ENCODE results near the gene SLC51A.

The SLC51A gene

DNA sequence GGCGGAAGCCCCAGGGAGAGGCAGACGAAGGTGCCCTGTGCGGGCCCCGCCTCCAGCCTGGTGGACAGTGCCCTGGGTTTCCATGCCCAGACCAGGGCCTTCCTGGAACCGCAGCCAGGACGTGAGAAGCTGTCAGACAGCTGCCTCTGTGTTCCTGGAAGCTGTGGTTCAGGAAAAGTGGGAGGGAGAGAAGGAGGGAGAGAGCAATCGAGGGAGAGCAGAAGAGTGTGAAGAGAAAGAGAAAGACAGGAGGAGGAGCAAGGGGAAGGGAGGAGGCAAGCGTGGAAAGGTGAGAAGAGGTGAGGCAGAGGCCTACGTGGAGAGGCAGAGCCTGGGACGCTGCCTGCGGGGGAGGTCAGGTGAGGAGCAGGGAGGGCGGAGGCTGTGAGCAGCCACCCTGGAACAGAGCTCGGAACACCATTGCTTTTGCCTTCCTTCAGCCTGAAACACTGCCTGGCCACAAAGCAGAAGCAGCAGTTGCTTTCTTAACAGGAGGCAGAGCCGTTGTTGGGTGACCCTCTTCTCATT is 23.7 kb upstream of the SLC51A start:
- no peak for DNase-seq
- Histone ChIP-seq H3K36me3 (ENCODE audit: control insufficient read depth, insufficient read depth, low read length) (no peaks in the 10 kb centered on the region), H3K4me3 (ENCODE audit: insufficient read depth, low read depth, low read length, poor library complexity, severe bottlenecking) (peak overlapping the region; percentile 7), H3K4me1 (ENCODE audit: control insufficient read depth, insufficient read depth, low read length, poor library complexity, severe bottlenecking) (peaks cover 23% of the 10 kb centered on the region), H3K27me3 (replicated peaks; ENCODE audit: control insufficient read depth, insufficient read depth, low read length, poor library complexity, severe bottlenecking) (no peaks in the 10 kb centered on the region), H3K9me3 (ENCODE audit: control insufficient read depth, low read length) (no peaks in the 10 kb centered on the region), H3K27ac (ENCODE audit: insufficient read depth, low read length, poor library complexity, severe bottlenecking) (peak overlapping the region; percentile 81)

DNA sequence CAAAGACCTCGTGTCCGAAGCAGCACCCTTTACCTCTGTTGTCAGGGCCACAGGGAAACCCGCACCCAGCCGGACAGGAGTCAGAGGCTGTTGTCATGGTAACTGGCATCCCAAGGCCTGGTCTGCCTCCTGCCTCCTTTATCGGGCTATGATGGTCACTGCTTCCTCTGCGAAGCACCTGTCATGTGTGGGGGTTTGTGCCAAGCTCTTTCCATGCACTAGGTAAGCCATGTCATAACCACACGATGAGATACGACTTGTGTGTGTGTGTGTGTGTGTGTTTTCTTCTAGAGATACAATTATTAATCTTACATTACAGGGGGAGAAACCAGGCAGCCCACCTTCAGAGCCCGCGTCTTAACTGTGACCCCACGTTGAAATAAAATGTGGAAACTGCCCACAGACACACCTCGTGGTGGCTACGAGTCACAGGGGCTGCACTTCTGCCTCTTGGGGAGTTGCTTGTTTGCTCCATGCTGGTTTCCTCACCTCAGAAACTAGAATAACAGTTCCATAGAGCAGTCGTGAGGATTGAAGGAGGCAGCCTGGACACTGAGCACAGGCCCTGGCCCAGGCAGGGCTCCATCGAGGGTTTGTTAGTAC is 23.1 kb upstream of the SLC51A start:
- no peak for DNase-seq
- Histone ChIP-seq H3K9me3 (ENCODE audit: control insufficient read depth, low read length) (no peaks in the 10 kb centered on the region), H3K4me3 (ENCODE audit: insufficient read depth, low read depth, low read length, poor library complexity, severe bottlenecking) (peak overlapping the region; percentile 7), H3K4me1 (ENCODE audit: control insufficient read depth, insufficient read depth, low read length, poor library complexity, severe bottlenecking) (peaks cover 23% of the 10 kb centered on the region), H3K27ac (ENCODE audit: insufficient read depth, low read length, poor library complexity, severe bottlenecking) (peak overlapping the region; percentile 81), H3K36me3 (ENCODE audit: control insufficient read depth, insufficient read depth, low read length) (no peaks in the 10 kb centered on the region), H3K27me3 (replicated peaks; ENCODE audit: control insufficient read depth, insufficient read depth, low read length, poor library complexity, severe bottlenecking) (no peaks in the 10 kb centered on the region)

DNA sequence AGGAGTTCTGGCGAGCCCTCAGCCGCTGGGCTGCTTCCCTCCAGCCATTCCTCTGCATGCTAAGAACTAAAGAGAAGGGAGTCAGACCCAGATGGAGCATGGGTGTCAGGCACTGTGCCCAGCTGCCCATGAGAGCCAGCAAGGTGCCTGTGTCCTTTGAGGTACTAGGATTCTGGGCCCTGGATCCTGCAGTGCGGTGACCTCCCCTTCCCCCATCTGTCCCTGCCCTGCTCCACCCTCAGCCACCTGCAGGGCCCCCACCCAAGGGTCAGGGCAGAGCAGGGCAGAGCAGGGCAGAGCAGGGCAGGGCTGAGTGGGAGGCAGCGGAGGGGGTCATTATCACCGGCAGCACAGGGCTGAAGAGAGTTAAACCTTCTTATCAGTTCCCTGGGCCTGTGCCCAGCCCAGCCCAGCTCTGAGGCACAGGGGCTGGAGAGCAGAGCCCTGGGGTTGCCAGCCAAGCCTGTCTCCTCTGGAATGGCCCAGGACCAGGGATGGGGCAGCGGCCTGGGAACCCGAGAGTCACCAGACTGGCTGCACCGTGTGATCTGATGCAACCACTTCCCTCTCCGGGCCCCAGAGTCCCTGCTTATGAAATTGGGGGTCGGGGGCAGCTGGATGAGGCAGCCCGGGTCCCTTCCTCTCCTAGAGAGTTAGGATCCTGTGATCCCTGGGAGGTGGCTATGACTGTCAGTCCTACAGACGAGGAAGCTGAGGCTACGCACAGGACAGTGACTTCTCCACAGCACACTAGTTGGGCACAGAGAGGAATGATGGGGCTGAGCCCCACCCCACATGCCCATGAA is 22.4 kb upstream of the SLC51A start:
- Histone ChIP-seq H3K9me3 (ENCODE audit: control insufficient read depth, low read length) (no peaks in the 10 kb centered on the region), H3K36me3 (ENCODE audit: control insufficient read depth, insufficient read depth, low read length) (no peaks in the 10 kb centered on the region), H3K27ac (ENCODE audit: insufficient read depth, low read length, poor library complexity, severe bottlenecking) (no peak overlapping the region), H3K27me3 (replicated peaks; ENCODE audit: control insufficient read depth, insufficient read depth, low read length, poor library complexity, severe bottlenecking) (no peaks in the 10 kb centered on the region), H3K4me1 (ENCODE audit: control insufficient read depth, insufficient read depth, low read length, poor library complexity, severe bottlenecking) (peaks cover 23% of the 10 kb centered on the region), H3K4me3 (ENCODE audit: insufficient read depth, low read depth, low read length, poor library complexity, severe bottlenecking) (no peak overlapping the region)
- no peak for DNase-seq

DNA sequence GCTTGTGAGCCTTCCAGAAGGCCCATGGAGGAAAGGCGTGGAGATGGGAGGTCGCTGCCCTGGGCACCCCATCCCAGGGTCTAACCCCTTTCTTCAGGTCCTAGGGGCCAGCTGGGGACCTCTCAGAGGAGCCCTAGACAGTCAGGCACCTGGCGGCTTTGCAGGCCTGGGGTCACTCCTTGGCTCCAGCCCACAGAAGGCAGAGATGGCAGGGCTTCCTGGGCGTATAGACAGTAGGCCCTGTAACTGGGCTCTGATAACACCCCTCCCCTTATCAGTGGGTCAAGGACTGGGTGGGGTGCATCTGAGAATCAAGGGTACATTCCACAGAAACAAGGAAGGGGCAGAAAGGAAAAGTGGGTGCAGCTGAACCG is 21.8 kb upstream of the SLC51A start:
- peaks cover 23% of the 10 kb centered on the region for H3K4me1 ChIP-seq (ENCODE audit: control insufficient read depth, insufficient read depth, low read length, poor library complexity, severe bottlenecking)
- no peak for DNase-seq
- H3K27ac ChIP-seq (ENCODE audit: insufficient read depth, low read length, poor library complexity, severe bottlenecking) = no peak overlapping the region
- H3K36me3 ChIP-seq (ENCODE audit: control insufficient read depth, insufficient read depth, low read length) = no peaks in the 10 kb centered on the region
- no peaks in the 10 kb centered on the region for H3K9me3 ChIP-seq (ENCODE audit: control insufficient read depth, low read length)
- no peaks in the 10 kb centered on the region for H3K27me3 ChIP-seq (replicated peaks; ENCODE audit: control insufficient read depth, insufficient read depth, low read length, poor library complexity, severe bottlenecking)
- H3K4me3 ChIP-seq (ENCODE audit: insufficient read depth, low read depth, low read length, poor library complexity, severe bottlenecking) = no peak overlapping the region

DNA sequence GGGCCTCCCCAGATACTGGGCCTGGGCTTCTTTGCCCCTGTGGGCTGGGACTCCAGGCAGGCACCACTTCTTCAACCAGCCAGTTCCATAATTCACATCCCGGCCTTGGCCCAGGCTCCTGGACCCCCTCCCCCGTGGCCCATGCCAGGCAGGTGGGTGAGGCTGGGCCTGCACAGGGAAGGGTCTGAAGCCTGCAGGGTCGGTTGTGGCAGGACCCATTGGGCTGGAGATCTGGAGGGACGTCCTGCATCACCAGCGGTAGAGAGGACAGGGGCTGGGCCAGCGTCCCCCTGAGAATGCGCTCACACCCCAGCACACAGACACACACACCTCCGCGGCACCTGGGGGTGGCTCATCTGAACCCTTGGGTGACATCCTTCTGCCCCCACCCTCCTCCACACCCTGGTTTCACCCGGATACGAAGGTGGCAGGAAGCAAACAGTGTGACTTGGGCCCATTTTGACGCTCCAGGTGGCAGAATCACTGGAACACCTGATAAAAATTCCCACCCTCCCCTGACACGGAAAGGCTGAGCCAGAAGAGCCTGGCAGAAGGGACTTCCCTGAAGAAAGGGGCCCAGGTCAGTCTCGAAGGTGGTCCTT is 20.6 kb upstream of the SLC51A start:
- Histone ChIP-seq H3K27ac (ENCODE audit: insufficient read depth, low read length, poor library complexity, severe bottlenecking) (no peak overlapping the region), H3K27me3 (replicated peaks; ENCODE audit: control insufficient read depth, insufficient read depth, low read length, poor library complexity, severe bottlenecking) (no peaks in the 10 kb centered on the region), H3K36me3 (ENCODE audit: control insufficient read depth, insufficient read depth, low read length) (no peaks in the 10 kb centered on the region), H3K4me1 (ENCODE audit: control insufficient read depth, insufficient read depth, low read length, poor library complexity, severe bottlenecking) (peaks cover 23% of the 10 kb centered on the region), H3K9me3 (ENCODE audit: control insufficient read depth, low read length) (no peaks in the 10 kb centered on the region), H3K4me3 (ENCODE audit: insufficient read depth, low read depth, low read length, poor library complexity, severe bottlenecking) (no peak overlapping the region)
- no peak for DNase-seq

DNA sequence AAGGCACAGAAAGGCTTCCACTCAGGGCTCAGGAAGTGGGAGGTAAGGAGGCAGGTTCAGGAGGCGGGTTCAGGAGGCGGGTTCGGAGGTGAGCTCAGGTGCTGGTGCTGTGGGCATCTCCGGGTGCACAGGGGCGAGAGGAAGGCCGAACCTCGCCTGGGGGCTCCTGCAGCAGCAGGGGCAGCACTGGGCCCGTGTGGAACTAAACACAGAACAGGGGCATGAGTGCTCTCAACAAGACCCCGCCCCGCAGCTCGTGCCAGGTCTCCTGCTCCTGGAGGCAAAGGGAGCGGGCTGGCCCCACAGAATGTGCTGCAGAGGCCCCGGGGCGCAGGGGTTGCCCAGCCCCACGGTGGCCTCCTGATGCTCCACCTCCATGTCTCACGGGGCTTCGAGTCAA is 18.8 kb upstream of the SLC51A start:
- Histone ChIP-seq H3K4me1 (ENCODE audit: control insufficient read depth, insufficient read depth, low read length, poor library complexity, severe bottlenecking) (peaks cover 16% of the 10 kb centered on the region), H3K27ac (ENCODE audit: insufficient read depth, low read length, poor library complexity, severe bottlenecking) (no peak overlapping the region), H3K36me3 (ENCODE audit: control insufficient read depth, insufficient read depth, low read length) (no peaks in the 10 kb centered on the region), H3K9me3 (ENCODE audit: control insufficient read depth, low read length) (no peaks in the 10 kb centered on the region), H3K4me3 (ENCODE audit: insufficient read depth, low read depth, low read length, poor library complexity, severe bottlenecking) (no peak overlapping the region), H3K27me3 (replicated peaks; ENCODE audit: control insufficient read depth, insufficient read depth, low read length, poor library complexity, severe bottlenecking) (no peaks in the 10 kb centered on the region)
- no peak for DNase-seq

DNA sequence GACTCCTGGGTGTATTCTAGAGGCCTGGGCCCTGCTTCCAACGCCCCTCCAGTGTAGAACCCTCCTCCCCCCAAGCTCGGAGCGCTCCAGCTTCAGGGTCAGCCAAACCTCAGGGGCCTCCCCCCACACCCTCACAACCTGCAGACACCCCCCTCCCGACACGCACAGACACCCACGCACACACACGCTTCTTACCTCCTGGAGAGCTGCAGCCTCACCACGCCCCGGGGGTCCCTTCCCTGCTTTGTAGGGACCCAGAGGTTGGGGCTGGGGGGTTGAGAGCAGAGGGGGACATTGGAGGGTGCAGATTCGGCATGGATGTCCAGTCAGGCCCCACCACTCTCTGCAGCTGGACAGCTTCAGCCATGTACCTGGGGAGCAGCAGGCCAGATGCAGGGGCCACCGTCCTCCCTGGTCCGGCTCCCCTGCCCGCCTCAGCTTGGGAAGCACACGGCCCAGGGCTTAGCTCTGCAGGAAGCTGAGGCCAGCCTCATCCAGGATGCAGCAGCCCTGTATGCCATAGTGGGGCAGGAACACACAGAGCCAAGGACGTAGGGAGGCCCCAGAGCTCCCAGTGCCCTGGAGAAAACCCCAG is 18.2 kb upstream of the SLC51A start:
- H3K4me3 ChIP-seq (ENCODE audit: insufficient read depth, low read depth, low read length, poor library complexity, severe bottlenecking) = no peak overlapping the region
- no peaks in the 10 kb centered on the region for H3K9me3 ChIP-seq (ENCODE audit: control insufficient read depth, low read length)
- no peaks in the 10 kb centered on the region for H3K27me3 ChIP-seq (replicated peaks; ENCODE audit: control insufficient read depth, insufficient read depth, low read length, poor library complexity, severe bottlenecking)
- peaks cover 9% of the 10 kb centered on the region for H3K4me1 ChIP-seq (ENCODE audit: control insufficient read depth, insufficient read depth, low read length, poor library complexity, severe bottlenecking)
- no peak for DNase-seq
- H3K36me3 ChIP-seq (ENCODE audit: control insufficient read depth, insufficient read depth, low read length) = no peaks in the 10 kb centered on the region
- no peak overlapping the region for H3K27ac ChIP-seq (ENCODE audit: insufficient read depth, low read length, poor library complexity, severe bottlenecking)

DNA sequence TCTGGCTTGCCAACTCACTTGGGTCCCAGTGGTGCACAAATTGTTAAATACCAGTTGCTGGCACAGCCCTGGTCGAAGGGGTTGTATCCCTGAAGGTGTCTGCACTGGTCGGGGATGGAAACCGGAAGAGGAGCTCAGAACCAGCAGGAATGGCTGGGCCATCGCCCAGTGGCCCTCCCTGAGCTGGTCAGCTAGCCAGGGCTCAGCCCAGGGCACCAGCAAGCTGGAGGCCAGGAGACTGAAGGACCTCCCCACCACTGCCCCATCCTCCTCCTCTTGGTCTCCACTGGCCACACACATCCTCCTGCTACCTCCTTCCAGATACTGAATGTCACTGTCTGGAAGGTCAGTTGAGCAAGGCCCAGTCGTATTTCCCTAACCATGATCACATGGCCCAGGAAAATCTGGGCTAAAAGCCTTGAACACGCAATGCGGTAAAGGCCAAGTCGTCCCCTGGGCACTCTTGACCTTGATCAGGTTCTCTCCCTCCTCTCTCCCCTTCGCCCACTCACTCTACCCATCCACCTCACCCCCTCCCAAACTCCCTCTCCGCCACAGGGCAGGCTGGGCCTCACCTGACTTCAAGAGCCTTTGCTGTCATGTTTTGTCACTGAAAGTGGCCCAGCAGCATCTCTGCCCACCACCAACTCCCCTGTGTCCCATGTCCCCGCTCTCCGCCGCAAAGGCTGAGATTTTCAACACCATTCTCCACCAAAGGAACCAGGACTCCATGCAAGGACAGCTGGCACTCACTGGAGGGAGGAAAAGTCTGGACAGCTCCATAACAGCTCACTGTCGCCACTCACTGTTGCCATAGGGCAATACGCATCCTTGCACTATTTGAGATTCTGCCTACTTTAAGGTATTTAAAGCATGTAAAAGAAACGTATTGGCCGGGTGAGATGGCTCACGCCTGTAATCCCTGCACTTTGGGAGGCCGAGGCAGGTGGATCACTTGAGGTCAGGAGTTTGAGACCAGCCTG is 17.3 kb upstream of the SLC51A start:
- no peaks in the 10 kb centered on the region for H3K36me3 ChIP-seq (ENCODE audit: control insufficient read depth, insufficient read depth, low read length)
- H3K4me1 ChIP-seq (ENCODE audit: control insufficient read depth, insufficient read depth, low read length, poor library complexity, severe bottlenecking) = peaks cover 9% of the 10 kb centered on the region
- H3K4me3 ChIP-seq (ENCODE audit: insufficient read depth, low read depth, low read length, poor library complexity, severe bottlenecking) = no peak overlapping the region
- DNase-seq = no peak
- no peaks in the 10 kb centered on the region for H3K9me3 ChIP-seq (ENCODE audit: control insufficient read depth, low read length)
- H3K27ac ChIP-seq (ENCODE audit: insufficient read depth, low read length, poor library complexity, severe bottlenecking) = no peak overlapping the region
- no peaks in the 10 kb centered on the region for H3K27me3 ChIP-seq (replicated peaks; ENCODE audit: control insufficient read depth, insufficient read depth, low read length, poor library complexity, severe bottlenecking)

DNA sequence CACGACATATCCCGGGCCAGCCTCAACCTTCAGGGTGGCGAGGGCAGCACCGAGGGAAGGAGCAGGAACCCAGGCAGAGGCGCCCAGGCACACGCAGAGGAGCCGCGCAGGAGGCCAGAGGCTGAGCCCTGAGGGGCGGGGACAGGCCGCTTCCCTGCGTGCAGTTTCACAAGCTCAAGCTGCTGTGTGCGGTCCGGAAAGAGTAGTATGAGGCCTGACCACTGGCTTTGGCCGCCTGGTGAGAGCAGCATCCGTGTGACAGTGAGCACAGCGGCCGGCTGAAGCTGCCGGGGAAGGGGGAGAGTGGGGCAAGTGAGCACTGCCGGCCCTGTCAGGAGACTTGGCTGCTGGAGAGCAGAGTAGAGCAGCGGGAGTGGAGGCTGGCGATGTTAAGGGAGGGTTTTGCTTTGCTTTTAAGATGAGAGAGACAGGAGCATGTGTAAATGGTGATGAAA is 13.8 kb upstream of the SLC51A start:
- no peak overlapping the region for H3K4me3 ChIP-seq (ENCODE audit: insufficient read depth, low read depth, low read length, poor library complexity, severe bottlenecking)
- DNase-seq = no peak

More for the DNA sequence above, 13.8 kb upstream of the SLC51A start:
- H3K27me3 ChIP-seq (replicated peaks; ENCODE audit: control insufficient read depth, insufficient read depth, low read length, poor library complexity, severe bottlenecking) = no peaks in the 10 kb centered on the region
- H3K4me1 ChIP-seq (ENCODE audit: control insufficient read depth, insufficient read depth, low read length, poor library complexity, severe bottlenecking) = peaks cover 4% of the 10 kb centered on the region
- no peaks in the 10 kb centered on the region for H3K9me3 ChIP-seq (ENCODE audit: control insufficient read depth, low read length)
- H3K27ac ChIP-seq (ENCODE audit: insufficient read depth, low read length, poor library complexity, severe bottlenecking) = no peak overlapping the region
- no peaks in the 10 kb centered on the region for H3K36me3 ChIP-seq (ENCODE audit: control insufficient read depth, insufficient read depth, low read length)

Data from effector memory CD4-positive, alpha-beta T cell (primary cell).